PFSK-1 (cell line): ENCODE data around the gene GEMIN4.

ENCODE experiments used
- FOXP2 ChIP-seq: optimal IDR thresholded peaks from 2 replicates; pipeline ENCODE3; 2011; ENCODE audit warnings: borderline replicate concordance, control low read depth, inconsistent platforms; ENCODE audit not compliant: insufficient read depth; ENCODE audit errors: extremely low read length, extremely low read depth
- POLR2AphosphoS5 ChIP-seq: IDR thresholded peaks from 2 replicates; pipeline ENCODE4 v1.6.1; 2012; ENCODE audit warnings: low read depth, mild to moderate bottlenecking, control low read depth, low read length, moderate library complexity
- REST ChIP-seq, 2 experiments: IDR thresholded peaks; 2 replicates each; pipeline versions ENCODE4 v1.6.1 to v1.8.0; 2011 to 2012; ENCODE audit warnings: low read depth in 2 of 2, low read length in 2 of 2, control low read depth in 1 of 2, inconsistent platforms in 1 of 2, mild to moderate bottlenecking in 1 of 2, moderate library complexity in 1 of 2; ENCODE audit not compliant: insufficient read depth in 1 of 2
- SIN3A ChIP-seq: IDR thresholded peaks from 2 replicates; pipeline ENCODE4 v1.6.1; 2012; ENCODE audit warnings: mild to moderate bottlenecking, low read length, moderate library complexity, borderline replicate concordance; ENCODE audit not compliant: insufficient read depth
- TAF1 ChIP-seq: IDR thresholded peaks from 2 replicates; pipeline ENCODE4 v1.6.1; 2012; ENCODE audit warnings: low read length, control low read depth, borderline replicate concordance; ENCODE audit not compliant: insufficient read depth

GEMIN4 gene

GRCh38 chr17:773016-773415, 21.0 kb upstream of the GEMIN4 start:
- TF ChIP-seq POLR2AphosphoS5 = no peak
- TF ChIP-seq TAF1 = no peak
- TF ChIP-seq FOXP2 = no peak
- no peak for TF ChIP-seq REST (IDR thresholded peaks at IDR 0.05; ENCODE audit: insufficient read depth in 1 of 2, low read depth in 2 of 2, low read length in 2 of 2)
- TF ChIP-seq SIN3A = no peak

- TF ChIP-seq TAF1 = no peak
- TF ChIP-seq POLR2AphosphoS5 = no peak
- no peak for TF ChIP-seq FOXP2
- TF ChIP-seq REST (IDR thresholded peaks at IDR 0.05; ENCODE audit: insufficient read depth in 1 of 2, low read depth in 2 of 2, low read length in 2 of 2) = no peak
Measured at GRCh38 chr17:767076-767475, 15.0 kb upstream of the GEMIN4 start.

GRCh38 chr17:760371-760770, 8.3 kb upstream of the GEMIN4 start:
- TF ChIP-seq FOXP2 (no peak), TAF1 (no peak), POLR2AphosphoS5 (no peak), SIN3A (no peak), REST (IDR thresholded peaks at IDR 0.05; ENCODE audit: insufficient read depth in 1 of 2, low read depth in 2 of 2, low read length in 2 of 2) (no peak)

- no peak for TF ChIP-seq FOXP2
- no peak for TF ChIP-seq REST (IDR thresholded peaks at IDR 0.05; ENCODE audit: insufficient read depth in 1 of 2, low read depth in 2 of 2, low read length in 2 of 2)
- no peak for TF ChIP-seq TAF1
- TF ChIP-seq POLR2AphosphoS5 = no peak
- TF ChIP-seq SIN3A = no peak
Measured at GRCh38 chr17:759964-760363, 7.9 kb upstream of the GEMIN4 start.

GRCh38 chr17:753418-753817, 1.4 kb upstream of the GEMIN4 start:
- no peak for TF ChIP-seq SIN3A
- TF ChIP-seq FOXP2 = no peak
- TF ChIP-seq POLR2AphosphoS5 = no peak
- no peak for TF ChIP-seq TAF1
- no peak for TF ChIP-seq REST (IDR thresholded peaks at IDR 0.05; ENCODE audit: insufficient read depth in 1 of 2, low read depth in 2 of 2, low read length in 2 of 2)
